Activated CD4-positive, CD25-positive, alpha-beta regulatory T cell (primary cell): ENCODE results near the gene UMAD1.

ENCODE experiments used
- DNase-seq, 4 experiments: peaks; one replicate each; lab custom pipeline; 2025; lab: John Stamatoyannopoulos, UW

The UMAD1 gene

DNA sequence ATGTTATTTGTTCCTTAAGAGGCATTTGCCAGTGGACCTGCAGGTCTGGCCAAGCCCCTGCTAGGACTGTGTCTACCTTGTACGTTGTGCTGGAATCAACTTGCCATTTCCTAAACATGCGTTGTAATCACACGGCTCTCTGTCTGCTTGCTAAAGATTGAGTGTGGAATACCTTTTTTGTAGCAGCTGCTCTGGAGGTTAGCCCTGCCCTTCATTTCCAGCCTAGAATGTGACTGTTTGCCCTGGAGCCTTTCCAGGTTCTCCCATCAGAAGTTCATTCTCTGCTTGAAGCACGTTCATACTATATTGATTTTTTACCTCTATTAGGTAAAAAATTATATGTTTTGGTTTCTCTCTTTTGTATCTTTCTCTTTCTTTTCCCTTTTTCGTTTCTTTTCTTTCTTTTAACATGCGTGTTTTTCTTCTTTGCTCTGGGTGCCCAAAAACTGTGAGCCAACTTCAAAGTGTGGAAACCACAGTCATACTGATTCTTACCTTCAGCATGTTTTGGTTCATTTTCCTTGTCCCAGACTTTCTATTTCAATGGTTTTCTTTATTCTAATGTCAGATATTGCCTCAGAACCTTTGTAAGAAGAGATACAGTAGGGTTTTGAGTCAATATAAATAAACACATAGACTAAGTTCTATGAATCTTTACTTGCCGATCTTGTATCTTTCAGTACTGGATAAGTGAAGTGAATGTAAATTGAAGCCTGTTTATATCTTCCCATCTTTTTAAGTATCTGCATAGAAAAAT, 189.7 kb downstream of the UMAD1 start:
- DNase-seq = no peak

DNA sequence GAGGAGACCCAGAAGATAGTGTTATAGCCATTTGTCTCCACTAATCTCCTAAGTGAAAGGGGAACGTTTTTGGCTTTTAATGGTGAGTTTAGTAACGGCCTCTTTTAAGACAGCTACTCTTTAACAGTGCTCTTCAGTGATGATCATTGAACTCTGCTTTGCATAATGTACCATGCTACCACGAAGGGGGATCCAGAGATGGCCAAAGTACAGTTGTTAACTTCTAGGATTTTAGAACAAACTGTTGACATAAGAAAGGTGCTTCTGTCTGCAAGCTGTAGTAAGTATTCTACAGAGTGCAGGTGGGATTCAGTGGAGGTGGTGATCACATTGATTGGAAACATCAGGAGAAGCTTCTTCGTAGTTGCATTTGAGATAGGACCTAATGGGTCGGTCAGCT, 192.0 kb downstream of the UMAD1 start:
- no peak for DNase-seq

DNA sequence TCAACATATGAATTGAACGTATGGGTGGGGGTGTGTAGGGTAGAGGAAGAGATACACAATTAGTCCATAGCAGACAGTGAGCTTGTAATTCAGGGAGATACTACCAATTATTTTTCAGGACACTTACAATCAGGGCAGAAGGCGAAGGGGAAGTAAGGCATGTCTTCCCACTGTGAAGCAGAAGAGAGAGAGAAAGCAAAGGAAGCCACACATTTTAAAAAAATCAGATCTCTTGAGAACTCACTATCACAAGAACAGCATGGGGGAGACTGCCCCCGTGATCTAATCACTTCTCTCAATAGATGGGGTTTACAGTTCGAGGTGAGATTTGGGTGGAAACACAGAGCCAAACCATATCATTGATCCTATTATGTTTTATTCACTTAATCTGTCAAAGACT, 194.2 kb downstream of the UMAD1 start:
- DNase-seq = no peak

DNA sequence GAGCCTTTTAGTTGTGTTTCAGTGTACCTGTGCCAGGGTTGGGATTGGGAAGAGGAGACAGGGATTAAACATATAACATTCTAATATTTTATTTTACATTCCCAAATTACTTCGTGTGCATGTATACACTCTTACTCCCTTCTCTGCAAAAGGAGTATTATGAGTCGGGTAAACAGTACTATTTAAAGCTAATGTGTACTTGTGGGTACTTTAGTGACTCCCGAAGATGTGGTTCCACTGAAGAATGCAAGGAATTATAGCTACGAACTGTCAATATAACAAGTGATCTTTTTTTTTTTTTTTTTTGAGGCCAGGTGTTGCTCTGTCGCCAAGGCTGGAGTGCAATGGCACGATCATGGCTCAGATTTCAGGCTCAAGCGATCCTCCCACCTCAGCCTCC, 200.5 kb downstream of the UMAD1 start:
- DNase-seq = no peak

DNA sequence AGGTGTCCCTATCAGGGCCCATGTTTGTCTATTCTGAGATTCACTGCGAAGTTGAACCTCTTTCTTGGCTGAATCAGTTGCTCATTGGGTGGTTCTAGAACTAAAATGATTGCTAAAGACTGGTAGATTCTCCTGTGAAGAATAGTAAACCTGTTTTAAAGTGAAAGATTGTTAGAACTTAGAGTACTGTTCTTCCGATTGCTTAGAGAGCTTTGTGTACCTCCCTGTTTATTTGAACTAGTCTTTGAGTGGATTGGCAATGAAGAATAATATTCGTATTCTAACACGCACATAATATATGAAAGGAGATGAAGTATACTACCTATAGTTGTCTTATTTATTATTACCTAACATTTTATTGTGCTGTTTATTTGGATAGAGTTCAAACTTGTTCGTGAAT, 202.7 kb downstream of the UMAD1 start:
- no peak for DNase-seq

DNA sequence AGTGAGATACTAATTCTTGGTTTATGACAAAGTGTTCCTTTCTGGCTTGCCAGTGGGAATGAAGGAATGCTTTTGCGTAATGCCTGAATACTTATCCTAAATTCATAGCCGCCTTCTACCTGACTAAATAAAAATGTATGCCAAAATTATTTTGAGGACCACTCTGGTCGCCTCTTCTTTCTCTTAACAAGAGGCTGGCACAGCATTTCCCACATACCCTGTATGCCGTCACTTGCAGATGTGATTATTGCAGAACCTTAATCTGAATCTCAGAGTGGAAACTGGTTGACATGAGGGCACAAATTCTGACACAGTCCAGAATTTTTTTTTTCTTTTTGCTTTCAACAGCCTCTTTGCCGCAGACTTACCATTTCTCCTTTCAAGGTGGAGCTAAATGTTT, 203.4 kb downstream of the UMAD1 start:
- DNase-seq = no peak

DNA sequence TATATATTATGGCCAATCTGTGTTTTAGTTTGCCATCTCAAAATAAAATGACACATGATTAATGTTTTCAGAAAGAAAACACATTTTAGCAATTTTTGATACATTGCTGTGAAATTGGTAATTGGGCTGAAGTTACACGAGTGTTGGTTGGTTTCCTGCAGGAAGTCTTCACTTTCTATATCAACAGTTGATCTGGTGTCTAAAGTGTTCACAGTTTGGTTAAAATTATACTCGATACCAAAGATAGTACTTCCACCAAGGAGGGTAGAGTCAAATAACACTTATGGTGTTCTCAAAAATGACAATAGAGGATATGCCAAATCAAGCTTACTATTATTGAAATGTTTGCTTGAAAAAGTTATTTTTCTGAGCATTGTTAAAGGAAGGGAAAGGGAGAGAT, 207.7 kb downstream of the UMAD1 start:
- no peak for DNase-seq

DNA sequence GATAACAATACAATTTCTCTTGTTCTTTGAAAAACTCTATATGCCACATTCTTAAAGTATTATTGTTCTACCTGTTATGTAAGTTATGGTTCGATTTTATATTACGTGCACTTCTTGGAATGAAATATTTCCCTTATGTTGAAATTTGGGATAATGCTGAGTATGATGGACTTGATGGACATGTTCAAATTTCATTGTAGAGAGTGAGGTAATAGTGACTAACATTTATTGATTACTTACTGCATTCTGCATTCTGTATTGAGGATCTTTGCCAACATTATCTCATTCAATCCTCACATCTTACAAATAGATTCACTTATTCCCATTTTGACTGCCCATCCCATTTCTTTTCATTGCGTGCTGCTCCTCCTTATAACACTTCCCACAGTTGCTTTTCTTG, 208.3 kb downstream of the UMAD1 start:
- no peak for DNase-seq

DNA sequence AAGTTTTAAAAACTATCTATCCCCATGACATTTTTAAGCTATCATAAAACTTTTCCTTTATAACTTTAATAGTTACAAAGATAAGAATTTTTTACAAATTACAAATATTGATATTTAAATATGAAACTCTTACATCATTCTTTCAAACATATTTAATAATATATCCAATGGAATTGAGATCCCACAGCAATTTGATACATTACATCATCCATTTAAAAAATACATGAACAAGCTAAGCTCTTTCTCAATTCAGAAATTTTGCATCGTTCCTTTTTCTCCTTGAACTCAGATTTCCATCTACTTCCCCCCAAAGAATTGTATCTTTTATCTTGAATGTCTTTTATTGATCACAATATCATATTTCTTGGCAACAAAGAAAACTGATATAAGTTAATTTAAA, 209.6 kb downstream of the UMAD1 start:
- no peak for DNase-seq

DNA sequence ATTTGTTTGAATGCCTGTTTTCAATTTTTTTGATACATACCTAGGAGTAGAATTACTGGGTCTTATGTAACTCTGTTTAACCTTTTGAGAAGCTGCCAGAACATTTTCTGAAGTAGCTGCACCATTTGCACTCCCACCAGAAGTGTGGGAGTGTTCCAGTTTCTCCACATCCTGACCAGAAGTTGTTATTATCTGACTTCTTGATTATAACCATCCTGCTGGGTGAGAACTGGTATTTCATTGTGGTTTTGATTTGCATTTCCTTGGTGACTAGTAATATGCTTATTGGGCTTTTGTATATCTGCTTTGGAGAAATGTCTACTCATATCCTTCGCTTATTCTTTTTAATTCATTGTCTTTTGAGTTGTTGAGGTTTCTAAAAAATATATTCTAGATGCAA, 210.8 kb downstream of the UMAD1 start:
- DNase-seq = no peak

DNA sequence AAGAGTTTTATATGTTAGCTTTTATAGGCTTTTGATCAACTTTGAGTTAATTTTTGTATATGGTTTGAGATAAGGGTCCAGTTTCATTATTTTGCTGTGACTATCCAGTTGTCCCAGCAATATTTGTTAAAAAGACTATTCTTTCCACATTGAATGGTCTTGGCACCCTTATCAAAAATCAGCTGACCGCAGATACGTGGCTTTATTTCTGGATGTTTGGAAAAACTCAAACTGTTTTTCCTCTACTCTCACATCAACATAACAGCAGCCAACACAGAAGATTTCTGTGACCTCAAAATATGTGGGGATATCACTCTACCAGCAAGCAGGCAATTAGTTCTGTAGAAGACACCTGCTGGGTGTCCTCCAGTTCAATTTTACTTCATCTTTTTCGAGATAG, 211.4 kb downstream of the UMAD1 start:
- no peak for DNase-seq

DNA sequence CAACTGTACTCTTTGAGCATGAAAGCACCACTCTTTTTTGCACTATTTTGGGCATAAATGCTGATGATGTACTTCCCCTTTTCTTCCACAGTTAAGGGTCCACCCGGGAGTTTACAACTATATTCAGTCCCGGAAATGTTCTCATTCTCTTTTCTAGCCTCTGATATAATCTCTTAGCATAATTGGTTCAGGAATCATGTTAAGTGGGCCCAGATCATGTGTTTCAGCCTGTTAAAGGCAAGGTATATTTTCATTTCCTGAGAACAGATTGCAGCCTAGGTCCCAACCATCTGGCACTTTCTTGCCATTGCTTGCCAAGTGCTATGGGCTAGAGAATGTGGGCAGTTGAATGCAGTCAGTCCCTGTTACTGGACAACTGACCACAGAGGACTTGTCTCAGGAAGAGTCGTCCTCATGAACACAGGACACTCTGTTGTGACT, 216.6 kb downstream of the UMAD1 start:
- no peak for DNase-seq

DNA sequence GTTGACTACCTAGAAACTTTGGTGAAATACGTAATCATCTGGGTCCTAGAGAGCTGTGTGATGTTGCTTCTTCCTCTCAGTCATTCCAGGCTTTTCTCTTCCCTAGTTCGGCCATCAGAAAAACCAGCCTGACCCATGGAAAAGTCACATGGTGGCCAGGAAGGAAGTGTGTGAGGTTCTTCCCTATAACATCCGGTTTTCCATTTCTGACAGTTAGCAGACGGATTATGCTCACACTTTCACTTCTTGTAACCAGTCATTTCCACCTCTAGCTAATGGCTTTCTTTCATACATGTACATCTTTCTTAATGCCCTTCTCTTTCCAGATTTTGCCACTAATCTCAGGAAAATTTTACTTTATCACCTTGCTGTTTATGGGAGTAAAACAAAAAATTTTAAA, 218.0 kb downstream of the UMAD1 start:
- no peak for DNase-seq

DNA sequence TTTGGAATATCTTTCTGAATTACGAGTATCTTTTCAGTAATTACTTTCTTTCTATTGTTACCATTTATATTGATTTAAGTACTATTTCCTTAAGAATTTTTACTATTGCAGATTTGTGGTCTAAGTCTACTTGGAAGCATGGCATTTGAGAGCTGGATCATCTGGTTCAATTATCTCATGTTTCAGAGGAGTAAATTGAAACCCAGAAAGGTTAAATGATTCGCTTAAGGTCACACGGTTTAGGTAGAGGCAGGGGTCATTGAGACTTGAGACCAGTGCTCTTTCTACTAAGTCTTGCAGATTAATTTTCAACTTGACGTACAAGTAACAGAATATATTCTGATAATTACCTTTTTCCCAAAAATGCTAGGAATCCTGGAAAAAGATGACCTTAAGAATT, 218.9 kb downstream of the UMAD1 start:
- DNase-seq = no peak

DNA sequence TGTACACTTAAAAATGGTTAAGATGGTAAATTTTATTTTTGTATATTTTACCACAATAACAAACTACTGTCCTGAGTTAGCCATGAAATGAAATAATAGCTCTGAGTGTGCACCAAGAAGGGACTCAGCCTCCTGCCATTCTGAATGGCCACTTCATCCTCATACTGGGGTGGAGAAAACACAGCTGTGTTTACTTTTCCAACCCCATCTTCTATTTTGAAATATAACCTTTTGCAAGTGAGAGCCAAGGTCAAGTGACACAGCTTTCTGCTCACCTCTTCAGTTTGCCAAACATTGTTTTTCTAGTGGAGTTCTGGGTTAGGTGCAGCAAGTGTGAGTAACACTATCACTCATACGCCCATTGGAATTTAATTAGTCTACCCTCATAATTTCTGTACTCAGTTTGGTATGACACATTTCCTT, 220.7 kb downstream of the UMAD1 start:
- DNase-seq = no peak

DNA sequence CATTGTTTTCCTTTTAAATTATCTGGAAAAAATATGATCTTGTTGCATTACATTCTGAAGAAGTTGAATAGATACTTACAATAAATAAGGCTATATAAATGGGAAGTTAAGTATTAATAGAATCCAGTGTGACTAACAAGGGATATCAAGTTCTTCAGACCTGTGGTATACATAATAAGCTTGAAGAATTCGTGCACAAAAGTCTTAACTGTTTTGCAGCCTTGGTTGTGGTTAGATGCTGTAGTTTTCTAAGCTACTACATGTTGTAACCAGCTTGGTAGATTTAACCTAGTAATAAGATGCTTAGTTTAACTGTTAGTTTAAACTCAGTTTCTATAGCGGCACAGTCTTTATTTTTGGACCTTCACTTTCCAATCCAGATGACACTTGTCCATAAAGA, 221.8 kb downstream of the UMAD1 start:
- no peak for DNase-seq

DNA sequence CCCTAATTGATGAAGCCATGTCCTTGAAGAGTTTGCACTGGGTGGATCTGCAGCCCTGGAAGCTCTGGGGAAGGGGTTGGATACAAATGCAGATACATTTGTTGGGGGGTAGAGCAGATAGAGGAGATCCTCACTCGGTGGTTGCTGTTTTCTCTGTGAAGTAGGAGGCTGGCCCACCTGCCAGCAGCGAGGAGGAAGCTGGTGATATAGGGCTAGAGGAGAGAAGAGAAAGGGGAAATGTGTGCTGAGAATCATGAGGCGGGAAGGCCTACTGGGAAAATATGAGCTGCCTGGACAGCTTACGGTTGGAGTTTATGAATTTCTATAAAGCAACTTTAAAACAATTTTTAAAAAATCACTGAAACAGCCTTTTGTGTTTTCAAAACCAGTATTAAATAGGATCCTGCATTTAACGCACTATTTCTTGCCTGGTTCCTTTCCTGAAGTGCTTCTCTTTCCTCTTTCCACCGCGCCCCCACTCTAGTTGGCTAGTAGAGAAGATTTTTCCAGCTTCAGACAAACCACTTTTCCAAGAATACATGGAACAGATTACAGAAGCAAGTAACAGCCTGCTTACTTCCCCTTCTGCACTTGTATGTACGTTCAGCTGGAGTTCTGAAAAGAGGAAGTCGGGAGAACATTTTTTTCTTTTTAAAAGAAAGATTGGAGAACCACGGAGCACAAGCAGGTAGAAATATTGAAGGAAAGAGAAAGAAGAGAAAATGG, 227.5 kb downstream of the UMAD1 start:
- no peak for DNase-seq

DNA sequence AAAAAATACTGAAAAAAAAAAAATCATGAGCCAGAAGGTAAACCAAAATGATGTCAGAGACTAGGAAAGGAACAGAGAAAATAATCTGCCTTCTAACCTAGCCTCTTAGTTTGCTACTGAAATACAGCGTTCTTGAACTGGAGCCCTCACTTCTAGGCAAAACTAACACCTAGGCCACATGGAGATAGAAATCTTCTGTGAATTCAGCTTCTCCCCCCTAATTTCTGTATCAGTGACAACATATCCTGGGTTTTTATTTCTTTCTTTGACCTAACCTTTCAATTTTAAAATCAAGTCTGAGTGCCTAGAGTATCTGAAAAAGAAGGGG, 228.0 kb downstream of the UMAD1 start:
- no peak for DNase-seq

DNA sequence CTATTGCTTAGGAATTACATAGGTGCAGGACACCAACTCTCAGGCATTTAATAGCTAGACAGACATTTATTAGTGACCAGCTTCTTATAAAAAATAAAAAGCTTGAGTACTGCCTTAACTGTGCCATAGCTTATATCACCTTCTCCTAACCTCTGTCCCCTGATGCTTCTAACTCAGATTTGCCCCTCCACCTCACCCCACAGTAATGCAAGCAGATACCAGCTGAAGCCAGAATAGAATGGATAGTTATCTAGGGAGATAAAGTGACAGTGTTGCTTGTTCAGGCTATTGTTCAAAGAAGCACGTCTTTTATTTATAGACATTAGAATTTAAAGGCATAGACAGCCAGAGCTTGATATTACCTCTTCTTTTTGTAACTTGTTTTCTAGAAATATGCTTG, 228.5 kb downstream of the UMAD1 start:
- no peak for DNase-seq

DNA sequence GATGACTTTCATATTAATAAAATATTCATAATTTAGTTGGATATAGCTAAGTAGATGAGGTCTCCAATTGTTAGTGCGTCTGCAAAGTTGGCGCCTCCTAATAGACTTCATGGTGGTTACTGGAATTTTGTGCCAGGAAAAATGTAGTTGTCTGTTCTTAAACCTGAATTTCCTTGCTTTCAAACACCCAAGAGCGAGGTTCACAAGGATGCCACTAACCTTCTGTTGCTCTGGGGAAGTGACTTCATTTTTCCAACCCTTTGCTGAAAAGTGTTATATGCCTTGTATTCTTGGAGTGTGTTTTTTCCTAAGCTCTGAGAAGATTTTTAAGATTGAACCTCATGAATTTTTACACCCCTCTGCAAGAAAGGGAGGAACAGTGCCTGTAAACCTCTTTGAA, 229.1 kb downstream of the UMAD1 start:
- DNase-seq = no peak

DNA sequence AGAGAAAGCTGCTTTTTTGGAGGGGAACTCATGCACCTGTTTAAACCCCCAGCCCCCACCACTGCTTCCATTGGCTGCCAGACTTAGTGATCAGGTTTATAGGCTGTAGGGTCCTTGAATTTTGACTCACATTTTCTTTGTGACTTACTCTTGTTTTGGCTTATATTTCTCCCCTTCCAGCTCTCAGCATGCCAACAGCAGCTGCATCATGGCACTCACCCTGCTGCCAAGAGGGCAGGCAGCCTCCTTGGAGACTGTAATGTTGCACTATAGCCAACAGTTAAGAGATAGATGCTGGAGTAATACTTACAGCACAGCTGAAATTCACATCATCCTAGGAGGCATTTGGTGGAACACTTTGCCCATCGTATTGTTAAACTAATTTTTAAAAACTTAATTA, 230.0 kb downstream of the UMAD1 start:
- no peak for DNase-seq

DNA sequence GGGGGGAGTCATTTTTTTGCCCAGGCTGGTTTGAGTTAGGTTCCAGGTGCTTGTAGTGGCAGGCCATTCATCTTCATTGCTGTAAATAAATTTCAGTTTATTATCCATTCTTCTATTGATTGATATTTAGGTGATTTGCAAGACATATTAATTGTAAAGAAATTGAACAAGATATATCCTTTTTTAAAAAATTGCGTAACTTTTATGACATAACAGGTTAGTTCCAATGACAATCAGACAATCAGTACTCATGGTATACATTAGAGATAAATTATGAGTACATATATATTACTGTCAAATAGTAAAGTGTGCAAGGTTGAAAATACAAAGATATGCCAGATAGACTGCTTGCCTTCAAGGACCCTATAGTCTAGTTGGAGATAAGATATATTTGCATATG, 235.9 kb downstream of the UMAD1 start:
- DNase-seq = no peak

DNA sequence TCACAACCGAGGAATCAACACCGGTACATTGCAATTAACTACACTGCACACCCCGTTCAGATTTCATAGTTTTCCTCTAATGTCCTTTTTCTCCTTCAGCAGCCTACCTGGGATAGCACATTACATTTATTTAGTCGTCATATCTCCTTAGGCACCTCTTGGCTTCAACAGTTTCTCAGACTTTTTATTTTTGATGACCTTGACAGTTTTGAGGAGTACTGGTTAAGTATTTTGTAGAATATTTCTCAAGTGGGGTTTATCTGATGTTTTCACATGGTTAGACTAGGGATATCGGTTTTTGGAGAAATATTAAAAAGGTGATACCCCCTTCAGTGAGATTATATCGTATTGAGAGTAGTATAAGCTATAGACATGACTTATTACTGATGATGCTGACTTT, 241.0 kb downstream of the UMAD1 start:
- DNase-seq = no peak

DNA sequence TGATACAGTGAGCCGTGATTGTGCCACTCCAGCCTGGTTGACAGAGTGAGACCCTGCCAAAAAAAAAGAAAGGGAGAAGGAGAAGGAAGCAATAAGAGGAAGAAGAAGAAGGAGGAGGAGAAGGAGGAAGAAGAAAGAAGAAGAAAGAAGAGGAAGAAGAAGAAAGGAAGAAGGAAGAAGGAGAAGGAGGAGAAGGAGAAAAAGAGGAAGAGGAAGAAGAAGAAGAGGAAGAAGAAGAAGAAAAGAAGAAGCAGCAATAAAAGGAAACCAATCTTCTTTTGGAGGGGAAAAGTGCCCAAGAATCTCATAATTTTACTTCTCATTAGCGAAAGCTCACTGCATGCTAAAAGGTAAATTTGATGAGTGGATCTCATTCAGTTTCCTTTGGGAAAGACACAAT, 242.3 kb downstream of the UMAD1 start:
- no peak for DNase-seq
